DMS53 (cell line): ENCODE data around the gene SNCB.

ENCODE experiments used
- DNase-seq: peaks from one replicate; lab custom pipeline; 2025; lab: John Stamatoyannopoulos, UW

The SNCB gene

GRCh38 chr5:176644294-176644693 is 14.0 kb upstream of the SNCB start:
- DNase-seq: no peak

- DNase-seq: no peak
Measured at GRCh38 chr5:176643491-176644219, 13.3 kb upstream of the SNCB start.

GRCh38 chr5:176642675-176643490 is 12.5 kb upstream of the SNCB start:
- no peak for DNase-seq

- DNase-seq: no peak
Measured at GRCh38 chr5:176640616-176641015, 10.3 kb upstream of the SNCB start.

- no peak for DNase-seq
Measured at GRCh38 chr5:176639981-176640380, 9.6 kb upstream of the SNCB start.

GRCh38 chr5:176639208-176639607 is 8.9 kb upstream of the SNCB start:
- no peak for DNase-seq

- no peak for DNase-seq
Measured at GRCh38 chr5:176638437-176638836, 8.1 kb upstream of the SNCB start.

- no peak for DNase-seq
Measured at GRCh38 chr5:176637556-176637955, 7.2 kb upstream of the SNCB start.

GRCh38 chr5:176636426-176636825 is 6.1 kb upstream of the SNCB start:
- DNase-seq: peak; percentile 20

- DNase-seq: no peak
Measured at GRCh38 chr5:176633598-176633997, 3.3 kb upstream of the SNCB start.

- DNase-seq: peak; percentile 88
Measured at GRCh38 chr5:176632745-176633144, 2.4 kb upstream of the SNCB start.

GRCh38 chr5:176631383-176632200 is 1.3 kb upstream of the SNCB start:
- no peak for DNase-seq

- DNase-seq: peak; percentile 70
Measured at GRCh38 chr5:176630681-176631222, 418 bp upstream of the SNCB start.

- no peak for DNase-seq
Measured at GRCh38 chr5:176629317-176629852, 949 bp downstream of the SNCB start.

GRCh38 chr5:176628406-176629228 is 1.7 kb downstream of the SNCB start:
- DNase-seq: no peak

- DNase-seq: no peak
Measured at GRCh38 chr5:176627582-176627981, 2.8 kb downstream of the SNCB start.

- DNase-seq: no peak
Measured at GRCh38 chr5:176626876-176627236, 3.5 kb downstream of the SNCB start.

GRCh38 chr5:176625966-176626875 is 4.1 kb downstream of the SNCB start:
- DNase-seq: no peak

- no peak for DNase-seq
Measured at GRCh38 chr5:176625512-176625911, 4.8 kb downstream of the SNCB start.

GRCh38 chr5:176624938-176625337 is 5.4 kb downstream of the SNCB start:
- DNase-seq: no peak
